Activated naive CD8-positive, alpha-beta T cell treated with anti-CD3 and anti-CD28 coated beads, Interleukin-2, amount 10 ng/mL, durations not matched to agents 7 days and 5 days (primary cell): ENCODE data around the gene TOMM7. TPM values are rescaled to one million over a fixed set of nuclear protein-coding genes. Genes with fewer than 3 reads are reported as not detected.
A peak's percentile ranks its signal among the peaks of the same experiment; 100 is the strongest.
"Not testable (repeated sequence)": the region's sequence is repeated elsewhere in the genome, so short reads cannot be mapped to it uniquely, and the experiment has no call there.

Source experiments
- ATAC-seq: fragments of 150-1000 bp; cut with Tn5 transposase; one replicate; pipeline ENCODE4 v1.10.0; 2021; ENCODE audit warnings: low read depth, moderate library complexity
- POLR2A ChIA-PET: fragments of 350-600 bp; sonication (Branson Sonifier 250); formaldehyde crosslinking; loops from one replicate; lab custom pipeline; 2021; ENCODE audit warnings: antibody characterized with exemption; lab: Charles Lee
- DNase-seq: peaks from one replicate; pipeline ENCODE4 v3.0.0; 2021
- H3K27ac Mint-ChIP-seq: one replicate; pipeline ENCODE4 v1.8.0; 2022; ENCODE audit warnings: mild to moderate bottlenecking, mixed read lengths
- H3K27me3 Mint-ChIP-seq: one replicate; pipeline ENCODE4 v1.8.0; 2022; ENCODE audit warnings: mild to moderate bottlenecking, moderate library complexity, mixed read lengths
- H3K36me3 Mint-ChIP-seq: one replicate; pipeline ENCODE4 v1.8.0; 2021; ENCODE audit warnings: mild to moderate bottlenecking, mixed read lengths
- H3K4me1 Mint-ChIP-seq: one replicate; pipeline ENCODE4 v1.8.0; 2021; ENCODE audit warnings: mixed read lengths
- H3K4me3 Mint-ChIP-seq: one replicate; pipeline ENCODE4 v1.8.0; 2022; ENCODE audit warnings: mild to moderate bottlenecking, moderate library complexity, mixed read lengths
- H3K9me3 Mint-ChIP-seq: one replicate; pipeline ENCODE4 v1.8.0; 2021; ENCODE audit warnings: mixed read lengths
- total RNA-seq, 2 experiments: library from RNA; stranded (reverse); gene quantifications; one replicate each; pipeline ENCODE4 v1.2.3, GENCODE V29; 2021

The TOMM7 gene
- total RNA-seq, 2 experiments from 2014 or later: 379 to 390 TPM

GRCh38 chr7:22860337-22860736, 37.7 kb upstream of the TOMM7 start:
- DNase-seq: no peak
- Mint-ChIP-seq H3K9me3 (no peaks in the 10 kb centered on the region), H3K36me3 (peaks cover 34% of the 10 kb centered on the region), H3K27ac (no peak overlapping the region), H3K27me3 (no peaks in the 10 kb centered on the region), H3K4me1 (peaks cover 22% of the 10 kb centered on the region), H3K4me3 (no peak overlapping the region)
- POLR2A ChIA-PET: interaction anchor here (1.7 kb wide), 1 partner anchor 25 kb away, joined by 4 read pairs; no protein-coding TSS in a partner anchor
- no peak for ATAC-seq

DNA sequence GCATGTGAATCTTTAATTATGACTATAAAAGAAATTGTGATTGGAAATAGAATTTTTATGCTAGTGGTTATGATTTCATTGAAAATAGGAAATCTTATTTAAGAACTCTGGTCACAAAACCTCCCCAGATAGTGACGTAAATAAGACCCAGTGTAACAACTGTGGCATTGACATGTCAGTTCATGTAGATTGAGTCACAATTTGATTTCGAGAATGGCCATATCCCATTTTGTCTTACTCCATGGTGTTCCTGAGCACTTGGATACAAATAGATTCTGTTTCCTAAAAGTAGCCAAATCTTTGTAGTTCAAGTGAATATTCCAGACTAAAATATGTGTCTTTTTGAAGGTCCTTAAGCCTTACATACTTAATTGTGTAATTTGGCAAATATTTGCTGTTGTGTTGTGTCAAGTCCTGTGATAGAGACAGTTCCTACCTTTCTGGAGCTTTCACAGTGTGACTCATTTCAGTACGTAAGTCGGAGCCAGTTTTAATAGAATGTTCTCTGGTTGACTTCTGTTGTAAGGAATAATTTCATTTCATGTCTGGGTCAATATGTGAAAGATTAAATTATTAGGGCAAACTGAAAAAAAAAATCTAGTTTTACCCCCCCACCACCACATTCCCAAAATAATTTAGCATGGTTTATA, 37.1 kb upstream of the TOMM7 start:
- no peaks in the 10 kb centered on the region for H3K27me3 Mint-ChIP-seq
- H3K27ac Mint-ChIP-seq: no peak overlapping the region
- peaks cover 26% of the 10 kb centered on the region for H3K4me1 Mint-ChIP-seq
- H3K36me3 Mint-ChIP-seq: peaks cover 31% of the 10 kb centered on the region
- H3K4me3 Mint-ChIP-seq: no peak overlapping the region
- POLR2A ChIA-PET: interaction anchor here (1.7 kb wide), 1 partner anchor 26 kb away, joined by 4 read pairs; no protein-coding TSS in a partner anchor
- no peaks in the 10 kb centered on the region for H3K9me3 Mint-ChIP-seq
- ATAC-seq: no peak
- no peak for DNase-seq

GRCh38 chr7:22858640-22859561, 36.3 kb upstream of the TOMM7 start:
- H3K4me3 Mint-ChIP-seq: no peak overlapping the region

GRCh38 chr7:22858274-22858639, 35.6 kb upstream of the TOMM7 start:
- ATAC-seq (no peak), DNase-seq (no peak)
- peaks cover 28% of the 10 kb centered on the region for H3K36me3 Mint-ChIP-seq
- H3K4me3 Mint-ChIP-seq: no peak overlapping the region
- H3K4me1 Mint-ChIP-seq: peaks cover 32% of the 10 kb centered on the region
- no peak overlapping the region for H3K27ac Mint-ChIP-seq
- H3K9me3 Mint-ChIP-seq: no peaks in the 10 kb centered on the region
- no peaks in the 10 kb centered on the region for H3K27me3 Mint-ChIP-seq
- POLR2A ChIA-PET: no interaction called here

More at GRCh38 chr7:22858640-22859561, 36.3 kb upstream of the TOMM7 start:
- H3K27me3 Mint-ChIP-seq: no peaks in the 10 kb centered on the region
- DNase-seq (no peak), ATAC-seq (no peak)
- no peak overlapping the region for H3K27ac Mint-ChIP-seq
- H3K36me3 Mint-ChIP-seq: peaks cover 28% of the 10 kb centered on the region
- H3K9me3 Mint-ChIP-seq: no peaks in the 10 kb centered on the region
- POLR2A ChIA-PET: no interaction called here
- H3K4me1 Mint-ChIP-seq: peaks cover 26% of the 10 kb centered on the region

DNA sequence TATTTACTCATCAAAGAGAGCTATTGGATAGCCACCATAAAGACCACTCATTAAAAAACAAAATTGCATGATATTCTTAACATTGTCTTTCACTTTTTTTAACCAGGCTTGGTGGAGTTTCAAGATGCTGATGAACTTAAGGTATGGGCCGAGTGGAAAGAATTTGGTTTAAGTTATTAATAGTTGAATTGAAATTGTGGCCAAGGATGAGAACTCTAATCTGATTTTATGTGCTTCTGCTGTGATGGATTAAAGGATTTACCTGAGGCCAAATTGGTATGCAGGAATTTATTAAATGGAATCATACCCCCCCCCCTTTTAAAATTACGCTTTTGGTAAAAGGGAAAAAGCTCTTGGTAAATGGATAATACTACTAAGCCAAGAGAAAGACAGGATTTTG, 33.8 kb upstream of the TOMM7 start:
- DNase-seq (no peak), ATAC-seq (no peak)
- no peaks in the 10 kb centered on the region for H3K9me3 Mint-ChIP-seq
- H3K27me3 Mint-ChIP-seq: peaks cover 6% of the 10 kb centered on the region
- H3K4me3 Mint-ChIP-seq: no peak overlapping the region
- POLR2A ChIA-PET: interaction anchor here (0.6 to 1.3 kb wide), 3 partner anchors 14 to 52 kb away, joined by 3 to 4 read pairs (median 3); partner anchors contain the start of gene TOMM7
- peaks cover 34% of the 10 kb centered on the region for H3K4me1 Mint-ChIP-seq
- no peak overlapping the region for H3K27ac Mint-ChIP-seq
- peaks cover 23% of the 10 kb centered on the region for H3K36me3 Mint-ChIP-seq

GRCh38 chr7:22855049-22855392, 32.4 kb upstream of the TOMM7 start:
- H3K9me3 Mint-ChIP-seq: no peaks in the 10 kb centered on the region
- DNase-seq (no peak), ATAC-seq (no peak)
- H3K4me3 Mint-ChIP-seq: peak overlapping the region; percentile 95
- H3K27me3 Mint-ChIP-seq: peaks cover 6% of the 10 kb centered on the region
- peaks cover 20% of the 10 kb centered on the region for H3K36me3 Mint-ChIP-seq
- POLR2A ChIA-PET: interaction anchor here (1.3 kb wide), 1 partner anchor 251 kb away, joined by 3 read pairs; no protein-coding TSS in a partner anchor
- H3K27ac Mint-ChIP-seq: peak overlapping the region; percentile 93
- peaks cover 34% of the 10 kb centered on the region for H3K4me1 Mint-ChIP-seq

DNA sequence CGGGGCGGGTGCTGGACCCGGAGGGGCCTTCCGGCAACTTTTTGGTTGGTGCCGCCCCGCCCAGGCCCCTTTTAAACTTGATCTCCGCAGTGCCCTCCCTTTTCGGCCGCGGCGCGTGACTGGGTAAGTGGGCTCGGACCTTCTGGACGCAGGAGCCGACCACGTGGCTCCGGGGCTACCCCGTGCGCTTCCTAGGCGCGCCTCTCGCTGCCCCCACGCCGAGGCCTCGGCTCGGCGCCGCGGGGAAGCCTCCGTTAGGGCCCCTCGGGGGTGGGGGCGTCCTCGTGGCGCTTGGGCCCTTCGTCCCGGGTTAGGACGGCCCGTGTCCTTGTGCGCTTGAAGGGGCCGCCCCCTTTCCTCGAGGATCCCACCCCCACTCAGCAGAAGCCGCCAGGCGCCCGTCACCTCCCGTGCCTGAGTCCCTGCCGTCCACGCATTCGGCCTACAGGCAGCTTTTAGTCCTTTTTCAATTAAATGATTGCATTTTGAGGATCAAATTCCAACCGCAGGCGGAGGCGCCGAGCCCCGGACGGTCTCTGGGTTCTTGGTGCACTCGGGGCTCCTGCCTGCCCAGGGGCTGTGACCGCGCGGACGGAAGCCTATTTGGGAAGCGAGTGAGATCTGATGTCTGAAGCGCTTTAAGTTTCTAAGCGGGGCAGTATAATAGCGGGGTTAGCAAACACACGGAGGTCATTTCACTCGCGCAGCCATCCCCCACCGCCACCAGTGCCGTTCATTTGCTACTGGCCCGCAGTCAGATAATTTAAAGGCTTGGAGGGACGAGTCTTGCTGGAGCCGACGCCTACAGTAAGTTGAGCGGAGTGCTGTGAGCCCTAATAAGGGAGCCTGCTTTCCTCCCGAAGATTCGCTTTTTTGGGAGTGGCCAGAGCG, 31.8 kb upstream of the TOMM7 start:
- no peaks in the 10 kb centered on the region for H3K9me3 Mint-ChIP-seq
- peaks cover 31% of the 10 kb centered on the region for H3K4me1 Mint-ChIP-seq
- DNase-seq: peak; percentile 74
- ATAC-seq: peak; percentile 82
- peaks cover 6% of the 10 kb centered on the region for H3K27me3 Mint-ChIP-seq
- peak overlapping the region; percentile 95 for H3K4me3 Mint-ChIP-seq
- POLR2A ChIA-PET: interaction anchor here (0.6 to 1.3 kb wide), 3 partner anchors 29 to 252 kb away, joined by 3 read pairs; no protein-coding TSS in a partner anchor
- peak overlapping the region; percentile 93 for H3K27ac Mint-ChIP-seq
- peaks cover 15% of the 10 kb centered on the region for H3K36me3 Mint-ChIP-seq

GRCh38 chr7:22853674-22854157, 31.1 kb upstream of the TOMM7 start:
- Mint-ChIP-seq H3K27ac (peak overlapping the region; percentile 96), H3K27me3 (peaks cover 7% of the 10 kb centered on the region), H3K36me3 (peaks cover 11% of the 10 kb centered on the region), H3K9me3 (no peaks in the 10 kb centered on the region), H3K4me1 (peaks cover 26% of the 10 kb centered on the region), H3K4me3 (peak overlapping the region; percentile 95)
- POLR2A ChIA-PET: interaction anchor here (0.6 to 1.2 kb wide), 2 partner anchors 29 to 161 kb away, joined by 3 read pairs; no protein-coding TSS in a partner anchor
- DNase-seq: peak; percentile 90
- peak; percentile 55 for ATAC-seq

GRCh38 chr7:22853138-22853537, 30.5 kb upstream of the TOMM7 start:
- Mint-ChIP-seq H3K9me3 (no peaks in the 10 kb centered on the region), H3K4me3 (peak overlapping the region; percentile 95), H3K4me1 (peaks cover 22% of the 10 kb centered on the region), H3K27ac (no peak overlapping the region), H3K36me3 (peaks cover 7% of the 10 kb centered on the region), H3K27me3 (peaks cover 9% of the 10 kb centered on the region)
- POLR2A ChIA-PET: interaction anchor here (1.2 kb wide), 1 partner anchor 162 kb away, joined by 3 read pairs; no protein-coding TSS in a partner anchor
- ATAC-seq (no peak), DNase-seq (no peak)

DNA sequence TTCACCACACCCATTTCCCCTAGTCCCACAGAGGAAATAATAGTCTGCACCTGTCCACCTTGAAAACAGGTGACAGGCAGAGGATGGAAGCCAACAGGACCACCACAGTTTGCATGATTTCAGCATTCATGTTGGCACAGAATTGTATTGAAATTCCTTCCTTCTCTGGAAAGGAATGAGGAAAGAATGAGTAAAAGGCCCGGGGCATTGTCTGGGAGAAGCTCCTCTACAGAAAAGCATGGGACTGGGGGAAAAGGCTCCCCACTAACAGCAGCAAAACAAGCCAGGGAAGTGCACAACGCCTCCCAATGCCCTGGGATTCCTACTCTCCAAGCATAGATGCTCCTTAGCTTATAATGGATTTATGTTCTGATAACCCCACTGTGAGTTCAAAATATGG, 28.5 kb upstream of the TOMM7 start:
- DNase-seq (no peak), ATAC-seq (no peak)
- Mint-ChIP-seq H3K4me3 (no peak overlapping the region), H3K36me3 (no peaks in the 10 kb centered on the region), H3K4me1 (peaks cover 18% of the 10 kb centered on the region), H3K27ac (no peak overlapping the region), H3K9me3 (no peaks in the 10 kb centered on the region), H3K27me3 (peaks cover 9% of the 10 kb centered on the region)
- POLR2A ChIA-PET: no interaction called here

DNA sequence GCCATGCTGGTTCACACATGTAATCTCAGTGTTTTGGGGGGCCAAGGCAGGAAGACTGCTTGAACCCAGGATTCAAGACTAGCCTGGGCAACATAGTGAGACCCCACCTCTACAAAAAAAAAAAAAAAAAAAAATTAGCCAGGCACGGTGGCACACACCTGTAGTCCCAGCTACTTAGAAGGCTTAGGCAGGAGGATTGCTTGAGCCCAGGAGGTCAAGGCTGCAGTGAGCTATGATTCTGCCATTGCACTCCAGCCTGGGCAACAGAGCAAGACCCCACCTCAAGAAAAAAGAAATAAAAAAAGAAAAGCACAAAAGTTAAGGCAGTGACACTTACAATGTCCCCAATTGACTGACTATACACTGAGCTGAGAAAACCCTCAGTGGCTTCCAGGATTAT, 27.7 kb upstream of the TOMM7 start:
- H3K9me3 Mint-ChIP-seq, H3K27ac Mint-ChIP-seq, H3K36me3 Mint-ChIP-seq, H3K4me3 Mint-ChIP-seq, ATAC-seq, DNase-seq, H3K27me3 Mint-ChIP-seq: not testable (repeated sequence)
- peaks cover 12% of the 10 kb centered on the region for H3K4me1 Mint-ChIP-seq
- POLR2A ChIA-PET: interaction anchor here (0.7 kb wide), 1 partner anchor 143 kb away, joined by 5 read pairs; no protein-coding TSS in a partner anchor

GRCh38 chr7:22849662-22850061, 27.0 kb upstream of the TOMM7 start:
- no peak for DNase-seq
- POLR2A ChIA-PET: no interaction called here

More at GRCh38 chr7:22849662-22850061, 27.0 kb upstream of the TOMM7 start:
- ATAC-seq: no peak
- Mint-ChIP-seq H3K36me3 (no peaks in the 10 kb centered on the region), H3K27ac (no peak overlapping the region), H3K27me3 (peaks cover 9% of the 10 kb centered on the region), H3K4me1 (peaks cover 7% of the 10 kb centered on the region), H3K9me3 (no peaks in the 10 kb centered on the region), H3K4me3 (no peak overlapping the region)
